Globus pallidus (tissue), 1 donor: ENCODE measurements around the gene EPHB6.

ENCODE experiments used
- DNase-seq: peaks from one replicate; pipeline ENCODE4 v3.0.0-alpha.2; 2015; ENCODE audit warnings: low spot score

The EPHB6 gene, protein sequence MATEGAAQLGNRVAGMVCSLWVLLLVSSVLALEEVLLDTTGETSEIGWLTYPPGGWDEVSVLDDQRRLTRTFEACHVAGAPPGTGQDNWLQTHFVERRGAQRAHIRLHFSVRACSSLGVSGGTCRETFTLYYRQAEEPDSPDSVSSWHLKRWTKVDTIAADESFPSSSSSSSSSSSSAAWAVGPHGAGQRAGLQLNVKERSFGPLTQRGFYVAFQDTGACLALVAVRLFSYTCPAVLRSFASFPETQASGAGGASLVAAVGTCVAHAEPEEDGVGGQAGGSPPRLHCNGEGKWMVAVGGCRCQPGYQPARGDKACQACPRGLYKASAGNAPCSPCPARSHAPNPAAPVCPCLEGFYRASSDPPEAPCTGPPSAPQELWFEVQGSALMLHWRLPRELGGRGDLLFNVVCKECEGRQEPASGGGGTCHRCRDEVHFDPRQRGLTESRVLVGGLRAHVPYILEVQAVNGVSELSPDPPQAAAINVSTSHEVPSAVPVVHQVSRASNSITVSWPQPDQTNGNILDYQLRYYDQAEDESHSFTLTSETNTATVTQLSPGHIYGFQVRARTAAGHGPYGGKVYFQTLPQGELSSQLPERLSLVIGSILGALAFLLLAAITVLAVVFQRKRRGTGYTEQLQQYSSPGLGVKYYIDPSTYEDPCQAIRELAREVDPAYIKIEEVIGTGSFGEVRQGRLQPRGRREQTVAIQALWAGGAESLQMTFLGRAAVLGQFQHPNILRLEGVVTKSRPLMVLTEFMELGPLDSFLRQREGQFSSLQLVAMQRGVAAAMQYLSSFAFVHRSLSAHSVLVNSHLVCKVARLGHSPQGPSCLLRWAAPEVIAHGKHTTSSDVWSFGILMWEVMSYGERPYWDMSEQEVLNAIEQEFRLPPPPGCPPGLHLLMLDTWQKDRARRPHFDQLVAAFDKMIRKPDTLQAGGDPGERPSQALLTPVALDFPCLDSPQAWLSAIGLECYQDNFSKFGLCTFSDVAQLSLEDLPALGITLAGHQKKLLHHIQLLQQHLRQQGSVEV

DNA sequence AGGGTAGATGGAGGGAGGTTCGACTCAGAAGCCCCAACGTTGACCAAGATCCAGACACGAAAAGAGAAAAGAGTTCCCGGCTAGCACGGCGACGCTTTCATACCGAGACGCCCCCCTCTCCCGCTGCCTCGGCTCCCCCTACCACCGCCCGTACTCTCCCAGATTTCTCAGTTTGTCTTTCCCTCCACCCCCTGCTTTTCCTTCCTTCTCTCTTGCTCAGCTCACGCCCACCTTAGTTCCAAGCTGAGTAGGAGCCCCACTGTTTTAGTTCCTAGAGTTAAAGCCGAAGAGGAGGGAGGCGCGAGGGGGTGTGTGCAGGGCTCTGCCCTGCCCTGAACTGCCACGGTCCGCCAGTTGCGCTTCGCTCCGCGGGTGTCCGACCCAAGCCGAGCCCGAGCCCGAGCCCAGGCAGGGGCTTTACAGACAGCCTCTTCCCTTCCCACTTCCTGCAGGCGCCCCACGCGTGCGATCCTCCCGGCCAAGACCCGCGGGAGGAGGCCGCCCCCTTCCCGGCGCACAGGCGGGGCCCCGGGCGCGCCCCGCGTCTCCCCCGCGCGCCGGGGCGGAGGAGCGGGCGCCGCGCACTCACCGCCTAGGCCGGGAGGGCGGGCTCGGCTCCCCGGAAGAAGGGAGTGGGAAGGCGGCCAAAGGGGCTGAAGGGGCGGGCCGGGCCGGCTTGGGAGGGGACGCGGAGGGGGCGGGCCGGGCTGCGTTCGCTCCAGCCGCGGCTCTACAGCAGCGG, at the start of gene EPHB6:
EPHB6 (plus strand) TSS at position 705 of the 742 bp plus-strand sequence. CDS start 8,152 bp downstream, outside the sequence.
- DNase-seq: peak; percentile 57

DNA sequence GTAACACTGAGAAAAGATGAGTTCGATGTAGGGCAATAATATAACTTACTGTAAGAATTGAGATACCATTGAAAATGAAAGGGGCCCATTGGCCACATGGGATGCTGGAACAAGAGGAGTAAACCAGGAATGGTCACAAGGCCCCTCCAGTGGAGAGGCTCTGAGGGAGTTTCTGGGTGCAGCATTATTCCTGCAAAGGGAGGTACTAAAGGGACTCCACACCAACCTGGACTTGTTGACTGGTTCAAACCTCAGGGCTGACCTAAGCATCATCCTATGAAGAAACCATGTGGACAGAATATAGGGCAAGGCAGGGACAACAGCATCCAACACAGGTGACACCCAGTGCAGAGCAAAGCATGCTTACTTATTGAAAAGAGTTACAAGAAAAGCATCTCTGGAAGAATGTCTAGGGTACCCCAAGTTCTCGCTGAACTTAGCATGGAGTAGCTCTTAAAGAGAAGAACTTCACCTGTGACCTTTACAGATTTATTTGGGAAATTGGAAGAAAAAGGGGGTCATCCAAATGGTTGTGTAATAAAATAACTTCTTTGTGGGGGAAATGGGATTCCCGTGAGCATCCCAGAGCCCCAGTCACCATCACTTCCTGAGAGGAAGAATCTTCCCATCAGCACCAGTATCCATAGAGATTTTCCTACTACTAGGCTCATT, 49.4 kb upstream of the EPHB6 start:
- DNase-seq: no peak

DNA sequence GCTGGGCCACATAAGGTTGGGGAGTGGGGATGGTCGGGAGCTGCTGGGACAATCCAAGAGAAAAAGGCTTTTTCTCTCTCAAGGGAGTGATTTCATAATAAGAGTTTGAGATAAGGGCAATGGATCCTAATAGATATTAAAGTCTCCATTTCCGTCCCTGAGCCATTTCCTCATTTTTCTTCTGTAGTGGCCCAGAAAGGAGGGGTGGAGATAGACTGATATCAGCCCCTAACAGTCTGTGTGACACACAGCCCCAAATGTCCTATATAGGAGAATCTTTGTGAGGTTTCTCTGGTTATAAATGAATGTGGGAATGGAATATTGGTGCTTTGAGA, 48.9 kb upstream of the EPHB6 start:
- DNase-seq: no peak

GRCh38 chr7:142806957-142807356, 47.9 kb upstream of the EPHB6 start:
- no peak for DNase-seq

DNA sequence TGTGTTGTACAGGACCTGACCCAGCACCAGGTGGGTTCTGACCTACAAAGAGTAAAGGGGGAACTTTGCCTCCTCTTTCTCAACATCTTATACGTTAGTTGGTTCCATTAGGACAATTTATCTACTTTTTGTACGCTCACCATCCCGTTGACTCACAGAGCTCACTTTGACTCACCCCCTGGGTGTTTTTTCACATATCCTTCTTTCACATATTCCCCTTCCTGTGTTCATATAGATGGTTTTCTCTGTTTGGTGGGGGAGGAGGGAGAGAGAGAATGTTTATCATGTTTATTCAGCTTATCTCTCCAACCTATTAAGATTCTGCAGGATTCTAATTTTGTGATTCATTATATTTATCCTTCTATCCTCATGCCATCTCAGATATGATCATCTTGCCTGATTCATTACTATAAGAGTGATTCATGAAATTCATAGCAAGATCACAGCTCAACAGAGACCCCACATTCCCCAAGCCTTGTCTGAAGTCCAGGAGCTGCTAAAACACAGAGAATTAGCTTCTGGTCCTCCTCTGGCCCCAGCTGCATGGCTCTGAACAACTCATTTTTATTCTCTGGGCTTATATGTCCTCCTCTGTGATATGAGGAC, 46.9 kb upstream of the EPHB6 start:
- no peak for DNase-seq

DNA sequence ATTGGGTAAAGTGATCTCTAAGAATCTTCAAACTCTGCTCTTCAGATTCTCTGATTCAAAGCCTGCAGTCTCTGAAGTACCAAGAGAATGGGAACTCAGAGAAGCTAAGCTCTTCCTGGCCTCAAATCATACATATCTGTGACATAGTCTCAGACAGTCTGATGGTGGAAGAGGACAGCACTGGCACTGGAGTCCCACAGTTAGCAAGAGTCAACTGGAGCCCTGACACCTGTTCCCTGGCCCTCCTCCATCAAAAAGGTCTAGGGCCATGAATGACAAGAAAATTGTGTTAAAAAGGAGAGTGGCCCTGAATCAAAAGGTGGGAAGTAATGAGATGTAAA, 46.4 kb upstream of the EPHB6 start:
- no peak for DNase-seq

GRCh38 chr7:142808802-142809583, 45.9 kb upstream of the EPHB6 start:
- DNase-seq: no peak

- no peak for DNase-seq
These were observed 45.2 kb upstream of the EPHB6 start for GRCh38 chr7:142809671-142810070.

- peak; percentile 14 for DNase-seq
These were observed 43.6 kb upstream of the EPHB6 start for GRCh38 chr7:142811154-142811737.

DNA sequence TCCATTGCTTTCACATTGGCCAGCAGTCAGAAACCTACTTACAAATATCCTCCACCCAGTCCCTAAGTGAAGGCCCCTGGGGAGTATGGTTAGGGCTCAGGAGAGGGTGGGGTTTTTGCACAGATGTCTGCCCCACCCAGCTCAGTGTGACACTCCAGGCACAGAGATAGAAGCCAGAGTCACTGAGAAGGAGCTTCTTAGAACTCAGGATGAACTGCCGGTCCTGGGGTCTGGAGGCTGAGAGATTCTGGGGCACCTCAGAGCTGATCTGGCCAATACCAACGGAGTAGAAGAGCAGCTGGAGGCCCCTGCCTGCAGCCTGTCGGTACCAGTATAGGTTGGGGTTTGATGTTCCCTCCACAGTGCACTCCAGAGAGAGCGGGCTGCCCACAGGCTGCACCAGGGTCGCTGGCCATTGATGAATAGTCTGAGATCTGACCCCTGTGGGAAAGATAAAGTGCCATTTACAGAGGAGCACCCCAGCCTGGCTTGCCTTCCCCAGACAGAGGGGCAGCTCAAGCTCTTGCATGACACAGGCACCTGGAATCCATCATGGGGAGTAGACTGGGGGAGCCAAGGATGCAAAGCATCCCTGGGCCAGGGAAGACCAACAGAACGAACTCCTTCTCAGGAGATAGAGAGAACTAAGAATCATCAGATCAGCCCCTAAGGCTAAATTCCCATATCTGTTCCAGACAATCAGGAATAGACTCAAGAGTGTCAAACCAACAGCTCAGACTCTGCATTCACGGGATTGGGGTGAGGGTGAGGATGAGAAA, 42.2 kb upstream of the EPHB6 start:
- DNase-seq: no peak

- DNase-seq: no peak
These were observed 41.6 kb upstream of the EPHB6 start for GRCh38 chr7:142813226-142813625.

DNA sequence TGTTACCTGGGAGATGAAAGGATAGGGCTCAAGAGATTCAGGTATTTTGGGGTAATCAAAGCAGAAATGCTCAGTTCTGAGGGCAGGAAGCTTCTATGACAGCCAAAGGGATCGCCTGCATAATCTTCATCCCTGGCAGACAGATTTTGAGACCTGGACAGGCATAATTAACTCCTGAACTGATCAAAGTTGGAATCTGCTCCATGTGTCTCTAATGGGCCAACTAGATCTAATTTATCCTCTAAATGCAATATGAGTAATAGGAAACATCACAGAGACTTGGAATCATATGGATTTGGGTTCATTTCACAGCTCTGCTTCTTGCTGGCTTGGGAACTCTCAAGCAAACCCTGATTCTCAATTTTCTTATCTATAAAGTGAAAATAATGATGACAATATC, 41.2 kb upstream of the EPHB6 start:
- DNase-seq: no peak

DNA sequence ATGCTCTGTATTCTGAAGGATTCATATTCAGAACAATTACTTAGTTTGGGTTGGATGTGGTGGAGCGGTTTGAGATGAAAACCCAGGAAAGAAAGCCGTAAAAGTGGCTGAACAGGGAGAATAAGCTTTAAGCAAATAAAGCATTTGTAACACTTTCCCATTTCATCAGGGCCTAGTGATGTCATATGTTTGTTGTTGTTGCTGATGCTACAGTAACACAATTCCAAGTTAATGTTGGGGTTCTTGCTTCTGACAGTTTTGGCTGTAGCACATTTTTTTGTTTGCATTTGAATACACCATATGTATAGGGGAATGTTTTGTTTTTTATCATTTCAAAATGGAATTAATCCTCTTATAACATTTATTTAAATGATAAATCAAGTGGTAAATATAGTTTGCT, 40.4 kb upstream of the EPHB6 start:
- DNase-seq: no peak

GRCh38 chr7:142815134-142815533, 39.7 kb upstream of the EPHB6 start:
- no peak for DNase-seq

DNA sequence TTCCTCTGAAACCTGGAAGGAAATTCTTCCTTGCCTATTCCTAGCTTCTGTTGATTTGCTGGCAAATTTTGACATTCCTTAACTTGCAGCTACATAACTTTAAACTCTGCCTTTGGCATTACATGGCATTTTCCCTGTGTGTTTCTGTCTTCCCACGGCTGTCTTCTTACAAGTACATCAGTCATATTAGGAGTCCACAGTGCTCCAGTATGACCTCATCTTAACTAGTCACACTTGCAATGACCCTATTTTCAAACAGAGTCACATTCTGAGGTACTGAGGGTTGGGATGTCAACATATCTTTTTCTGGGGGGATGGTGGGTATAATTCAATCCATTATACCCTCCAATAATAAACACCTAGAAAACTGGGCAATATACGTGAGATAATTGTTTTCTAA, 37.4 kb upstream of the EPHB6 start:
- no peak for DNase-seq

DNA sequence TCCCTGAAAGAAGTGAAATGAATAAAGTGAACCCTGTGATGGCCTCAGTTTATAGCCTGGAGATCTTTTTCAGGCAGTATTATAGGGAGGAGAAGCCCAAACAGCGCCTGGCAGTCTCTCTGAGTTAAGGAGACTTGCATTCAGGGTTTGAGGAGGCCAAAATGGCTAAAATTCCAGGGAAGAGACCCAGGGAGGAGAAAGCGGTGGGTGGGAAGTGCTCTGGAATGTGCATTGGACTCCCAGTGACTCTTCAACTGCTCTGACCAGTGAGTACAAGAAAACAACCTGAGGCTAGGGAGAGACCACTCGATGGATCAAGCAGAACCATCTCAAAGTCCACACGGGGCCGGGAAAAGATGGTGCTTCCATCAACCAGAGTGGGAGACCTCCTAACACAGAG, 35.3 kb upstream of the EPHB6 start:
- no peak for DNase-seq

GRCh38 chr7:142822714-142823113, 32.2 kb upstream of the EPHB6 start:
- DNase-seq: no peak

DNA sequence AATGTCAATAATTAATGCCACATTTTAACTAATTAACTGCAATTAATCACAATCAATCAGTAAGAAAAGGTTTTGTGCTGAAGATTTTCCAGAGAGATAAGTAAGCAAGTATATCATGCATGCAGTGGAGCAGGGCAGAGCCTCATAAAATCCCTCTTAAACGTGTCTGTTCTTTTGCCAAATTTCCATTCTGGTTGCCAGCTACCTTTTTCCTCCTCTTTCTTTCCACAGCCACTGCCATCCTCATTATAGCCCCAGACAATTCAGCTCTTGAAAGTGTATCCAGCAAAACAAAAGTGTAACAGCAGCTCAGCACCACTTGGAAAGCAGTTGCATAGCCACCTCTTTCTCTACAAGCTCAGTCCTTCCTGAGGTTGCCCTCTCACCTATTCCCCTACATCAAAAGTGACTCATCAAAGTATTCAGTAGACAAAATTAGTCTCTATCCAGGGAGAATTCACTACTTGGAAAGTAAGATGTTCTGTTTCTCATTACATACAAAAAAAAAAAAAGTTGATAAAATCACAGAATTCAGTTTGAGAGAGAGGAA, 26.9 kb upstream of the EPHB6 start:
- DNase-seq: no peak

DNA sequence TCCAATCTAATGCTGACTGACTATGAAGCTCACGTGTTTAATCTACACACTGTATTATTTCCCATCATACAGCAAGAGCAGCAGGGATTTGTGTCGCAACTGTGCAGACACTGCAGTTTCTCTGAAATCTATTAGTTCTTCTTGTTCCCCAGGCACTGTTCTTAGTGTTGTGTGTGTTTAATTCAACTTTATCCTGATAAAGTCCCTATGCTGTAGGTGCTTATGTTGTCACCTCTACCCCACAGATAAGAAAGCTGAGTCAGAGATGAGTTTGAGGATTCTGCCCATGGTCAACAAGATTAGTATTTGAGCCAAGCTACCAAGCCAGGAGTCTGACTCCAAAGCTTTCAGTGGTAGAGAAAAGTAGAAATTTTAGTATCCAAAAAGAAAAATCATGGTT, 22.5 kb upstream of the EPHB6 start:
- DNase-seq: no peak
